DND-41 (cell line): Measurements from ENCODE around the gene PLCL1.

Experiments used
- ATAC-seq: fragments of 200-7000 bp; cut with Tn5 transposase; 3 replicates; pipeline ENCODE4 v1.9.1; 2021; ENCODE audit warnings: low read depth; ENCODE audit not compliant: insufficient read depth
- DNase-seq: peaks from one replicate; pipeline ENCODE4 v3.0.0-alpha.2; 2020
- H2AFZ ChIP-seq: 2 replicates; pipeline ENCODE4 v1.6.0; 2012; ENCODE audit warnings: low read depth, low read length
- H3K27ac ChIP-seq: 2 replicates; pipeline ENCODE4 v1.5.1; 2012; ENCODE audit warnings: low read length, inconsistent platforms
- H3K27me3 ChIP-seq: fragments of 200-600 bp; sonication (generic); 2 replicates; pipeline ENCODE4 v1.6.0; 2012; ENCODE audit warnings: low read length, mild to moderate bottlenecking, inconsistent platforms; ENCODE audit not compliant: insufficient read depth, poor library complexity
- H3K36me3 ChIP-seq: 2 replicates; pipeline ENCODE4 v1.5.1; 2012; ENCODE audit warnings: low read length, inconsistent platforms; ENCODE audit not compliant: insufficient read depth
- H3K4me1 ChIP-seq: 2 replicates; pipeline ENCODE4 v1.5.1; 2012; ENCODE audit warnings: mild to moderate bottlenecking, low read length; ENCODE audit not compliant: insufficient read depth
- H3K4me2 ChIP-seq: 2 replicates; pipeline ENCODE4 v1.6.0; 2012; ENCODE audit warnings: mild to moderate bottlenecking, moderate library complexity, low read length, inconsistent platforms; ENCODE audit not compliant: insufficient read depth
- H3K4me3 ChIP-seq, 2 experiments: fragments of 200-600 bp in 1 of 2; shearing (Covaris generic) in 1 of 2; 2 replicates each; pipeline ENCODE4 v1.5.1; 2012 to 2016; ENCODE audit warnings: inconsistent platforms in 2 of 2, low read length in 2 of 2, mild to moderate bottlenecking in 2 of 2, low read depth in 1 of 2, moderate library complexity in 1 of 2
- H3K79me2 ChIP-seq: 2 replicates; pipeline ENCODE4 v1.6.0; 2012; ENCODE audit warnings: low read length, inconsistent platforms; ENCODE audit not compliant: insufficient read depth
- H3K9ac ChIP-seq: 2 replicates; pipeline ENCODE4 v1.6.0; 2012; ENCODE audit warnings: low read depth, mild to moderate bottlenecking, inconsistent platforms, low read length, moderate library complexity
- H3K9me3 ChIP-seq: 2 replicates; pipeline ENCODE4 v1.5.1; 2012; ENCODE audit warnings: low read length, moderate library complexity, mild to moderate bottlenecking, inconsistent platforms; ENCODE audit not compliant: insufficient read depth, severe bottlenecking
- H4K20me1 ChIP-seq: 2 replicates; pipeline ENCODE4 v1.6.0; 2012; ENCODE audit warnings: low read length; ENCODE audit not compliant: insufficient read depth
- CTCF ChIP-seq: IDR thresholded peaks from 2 replicates; pipeline ENCODE4 v1.5.1; 2012; ENCODE audit warnings: borderline replicate concordance, low read length, moderate library complexity, mild to moderate bottlenecking; ENCODE audit not compliant: poor library complexity, severe bottlenecking; ENCODE audit errors: extremely low read depth
- EZH2 ChIP-seq: IDR thresholded peaks from 3 replicates; pipeline ENCODE4 v1.6.1; 2012; ENCODE audit warnings: borderline replicate concordance, low read depth, mild to moderate bottlenecking, moderate library complexity, low read length, inconsistent platforms; ENCODE audit not compliant: severe bottlenecking

The PLCL1 gene

GRCh38 chr2:197760293-197760657 lies 44.1 kb upstream of the PLCL1 start:
- ATAC-seq (no peak), DNase-seq (no peak)
- H2AFZ ChIP-seq, result no peak overlapping the region
- H3K9ac ChIP-seq, result no peak overlapping the region
- peaks cover 11% of the 10 kb centered on the region for H3K9me3 ChIP-seq
- no peaks in the 10 kb centered on the region for H3K36me3 ChIP-seq
- no peaks in the 10 kb centered on the region for H3K4me1 ChIP-seq
- H3K27me3 ChIP-seq, result no peaks in the 10 kb centered on the region
- no peak overlapping the region for H3K4me2 ChIP-seq
- TF ChIP-seq EZH2 (no peak), CTCF (no peak)
- H3K79me2 ChIP-seq, result no peaks in the 10 kb centered on the region
- no peaks in the 10 kb centered on the region for H4K20me1 ChIP-seq
- H3K27ac ChIP-seq, result no peak overlapping the region
- H3K4me3 ChIP-seq, result no peak overlapping the region

- ATAC-seq (no peak), DNase-seq (peak; percentile 31)
- Histone ChIP-seq H3K4me1 (no peaks in the 10 kb centered on the region), H3K4me2 (no peak overlapping the region), H2AFZ (no peak overlapping the region), H3K4me3 (no peak overlapping the region), H3K36me3 (no peaks in the 10 kb centered on the region), H4K20me1 (no peaks in the 10 kb centered on the region), H3K9me3 (no peaks in the 10 kb centered on the region), H3K79me2 (no peaks in the 10 kb centered on the region), H3K27me3 (peaks cover 2% of the 10 kb centered on the region), H3K9ac (no peak overlapping the region), H3K27ac (no peak overlapping the region)
- peak; percentile 77 for TF ChIP-seq CTCF
- TF ChIP-seq EZH2, result no peak
Measured at GRCh38 chr2:197777823-197778407, 26.5 kb upstream of the PLCL1 start.

GRCh38 chr2:197779261-197779660 lies 25.1 kb upstream of the PLCL1 start:
- ATAC-seq (no peak), DNase-seq (no peak)
- no peak overlapping the region for H3K4me2 ChIP-seq
- no peaks in the 10 kb centered on the region for H4K20me1 ChIP-seq
- H3K4me1 ChIP-seq, result no peaks in the 10 kb centered on the region
- no peaks in the 10 kb centered on the region for H3K79me2 ChIP-seq
- no peaks in the 10 kb centered on the region for H3K9me3 ChIP-seq
- no peak overlapping the region for H3K27ac ChIP-seq
- H3K4me3 ChIP-seq, result no peak overlapping the region
- TF ChIP-seq CTCF (no peak), EZH2 (no peak)
- H3K36me3 ChIP-seq, result no peaks in the 10 kb centered on the region
- H3K9ac ChIP-seq, result no peak overlapping the region
- H3K27me3 ChIP-seq, result peaks cover 2% of the 10 kb centered on the region
- no peak overlapping the region for H2AFZ ChIP-seq

- H3K4me3 ChIP-seq, result no peak overlapping the region
- no peak overlapping the region for H2AFZ ChIP-seq
- H3K27me3 ChIP-seq, result peaks cover 2% of the 10 kb centered on the region
- no peaks in the 10 kb centered on the region for H3K9me3 ChIP-seq
- TF ChIP-seq EZH2 (no peak), CTCF (no peak)
- no peaks in the 10 kb centered on the region for H3K36me3 ChIP-seq
- no peak overlapping the region for H3K9ac ChIP-seq
- no peak overlapping the region for H3K4me2 ChIP-seq
- no peak overlapping the region for H3K27ac ChIP-seq
- no peaks in the 10 kb centered on the region for H3K79me2 ChIP-seq
- DNase-seq (no peak), ATAC-seq (no peak)
- no peaks in the 10 kb centered on the region for H4K20me1 ChIP-seq
- no peaks in the 10 kb centered on the region for H3K4me1 ChIP-seq
Measured at GRCh38 chr2:197782126-197782525, 22.3 kb upstream of the PLCL1 start.
